CD4-positive, alpha-beta T cell (primary cell): ENCODE results near the gene SPATA2. TPM values are rescaled to one million over a fixed set of nuclear protein-coding genes. Genes with fewer than 3 reads are reported as not detected.

ENCODE experiments used
- ATAC-seq: fragments of 200-7000 bp; cut with Tn5 transposase; one replicate; pipeline ENCODE4 v1.10.0; 2022; ENCODE audit warnings: mild to moderate bottlenecking; ENCODE audit not compliant: poor library complexity
- CTCF ChIA-PET: fragments of 350-600 bp; sonication (Branson Sonifier 250); formaldehyde crosslinking; loops from one replicate; lab custom pipeline; 2021; ENCODE audit warnings: antibody characterized with exemption, inconsistent platforms; lab: Charles Lee
- POLR2A ChIA-PET: fragments of 350-600 bp; sonication (Branson Sonifier 250); formaldehyde crosslinking; loops from one replicate; lab custom pipeline; 2021; ENCODE audit warnings: antibody characterized with exemption, inconsistent platforms; lab: Charles Lee
- DNase-seq, 14 experiments: peaks; one replicate each; pipeline ENCODE4 v3.0.0-alpha.2; 2013 to 2020; ENCODE audit warnings: mixed read lengths in 2 of 14
- H3K27ac ChIP-seq, 2 donors: one replicate each; pipeline versions ENCODE4 v1.5.1 to v1.7.0; 2013; ENCODE audit warnings: low read length in 2 of 2, low read depth in 1 of 2, mild to moderate bottlenecking in 1 of 2
- H3K27me3 ChIP-seq, 2 experiments: 1 replicate in 1 of 2; 2 replicates in 1 of 2; pipeline versions ENCODE4 v1.6.1 to v1.7.0; 2013; ENCODE audit warnings: low read length in 2 of 2, control low read depth in 1 of 2, mild to moderate bottlenecking in 1 of 2, moderate library complexity in 1 of 2; ENCODE audit not compliant: insufficient read depth in 2 of 2, control insufficient read depth in 1 of 2
- H3K36me3 ChIP-seq: one replicate; pipeline ENCODE4 v1.6.1; 2013; ENCODE audit warnings: low read length, control low read depth; ENCODE audit not compliant: insufficient read depth
- H3K4me1 ChIP-seq: one replicate; pipeline ENCODE4 v1.6.1; 2013; ENCODE audit warnings: low read length, control low read depth; ENCODE audit not compliant: insufficient read depth
- H3K4me3 ChIP-seq: one replicate; pipeline ENCODE4 v1.5.1; 2013; ENCODE audit warnings: mild to moderate bottlenecking, low read length, moderate library complexity
- H3K9me3 ChIP-seq, 2 experiments: 1 replicate in 1 of 2; 2 replicates in 1 of 2; pipeline versions ENCODE4 v1.6.1 to v1.7.0; 2013; ENCODE audit warnings: low read length in 2 of 2, mild to moderate bottlenecking in 2 of 2, control low read depth in 1 of 2, moderate library complexity in 1 of 2; ENCODE audit not compliant: control insufficient read depth in 1 of 2, insufficient read depth in 1 of 2
- H3K27ac Mint-ChIP-seq: one replicate; pipeline ENCODE4 v1.8.0; 2020; ENCODE audit warnings: mixed read lengths
- H3K27me3 Mint-ChIP-seq: one replicate; pipeline ENCODE4 v1.8.0; 2021; ENCODE audit warnings: mixed read lengths
- H3K36me3 Mint-ChIP-seq: one replicate; pipeline ENCODE4 v1.8.0; 2021; ENCODE audit warnings: low read depth, mixed read lengths
- H3K4me1 Mint-ChIP-seq: one replicate; pipeline ENCODE4 v1.8.0; 2021; ENCODE audit warnings: low read depth, mixed read lengths
- H3K4me3 Mint-ChIP-seq: one replicate; pipeline ENCODE4 v1.8.0; 2020; ENCODE audit warnings: mild to moderate bottlenecking, mixed read lengths
- H3K9me3 Mint-ChIP-seq: one replicate; pipeline ENCODE4 v1.8.0; 2020; ENCODE audit warnings: mixed read lengths
- CTCF ChIP-seq: fragments of 200-600 bp; IDR thresholded peaks from one replicate; pipeline ENCODE4 v1.8.0; 2022; ENCODE audit warnings: antibody characterized with exemption, mild to moderate bottlenecking
- intact Hi-C, 2 experiments: fragments of 100-400 bp; cut with DNase I in 1 of 2; cut with micrococcal nuclease in 1 of 2; formaldehyde crosslinking; loops; one replicate each; pipeline versions ENCODE4 v1.15.1 to v1.9.0; 2023 to 2025; cut with DNase I, micrococcal nuclease
- total RNA-seq, 174 experiments: library from RNA in 2 of 174; stranded (reverse) in 2 of 174; gene quantifications; one replicate each; pipeline ENCODE4 v1.2.3 and lab custom pipeline; 2021 to 2026

The SPATA2 gene
- total RNA-seq, 2 experiments from 2014 or later = 16.0 to 16.4 TPM

DNA sequence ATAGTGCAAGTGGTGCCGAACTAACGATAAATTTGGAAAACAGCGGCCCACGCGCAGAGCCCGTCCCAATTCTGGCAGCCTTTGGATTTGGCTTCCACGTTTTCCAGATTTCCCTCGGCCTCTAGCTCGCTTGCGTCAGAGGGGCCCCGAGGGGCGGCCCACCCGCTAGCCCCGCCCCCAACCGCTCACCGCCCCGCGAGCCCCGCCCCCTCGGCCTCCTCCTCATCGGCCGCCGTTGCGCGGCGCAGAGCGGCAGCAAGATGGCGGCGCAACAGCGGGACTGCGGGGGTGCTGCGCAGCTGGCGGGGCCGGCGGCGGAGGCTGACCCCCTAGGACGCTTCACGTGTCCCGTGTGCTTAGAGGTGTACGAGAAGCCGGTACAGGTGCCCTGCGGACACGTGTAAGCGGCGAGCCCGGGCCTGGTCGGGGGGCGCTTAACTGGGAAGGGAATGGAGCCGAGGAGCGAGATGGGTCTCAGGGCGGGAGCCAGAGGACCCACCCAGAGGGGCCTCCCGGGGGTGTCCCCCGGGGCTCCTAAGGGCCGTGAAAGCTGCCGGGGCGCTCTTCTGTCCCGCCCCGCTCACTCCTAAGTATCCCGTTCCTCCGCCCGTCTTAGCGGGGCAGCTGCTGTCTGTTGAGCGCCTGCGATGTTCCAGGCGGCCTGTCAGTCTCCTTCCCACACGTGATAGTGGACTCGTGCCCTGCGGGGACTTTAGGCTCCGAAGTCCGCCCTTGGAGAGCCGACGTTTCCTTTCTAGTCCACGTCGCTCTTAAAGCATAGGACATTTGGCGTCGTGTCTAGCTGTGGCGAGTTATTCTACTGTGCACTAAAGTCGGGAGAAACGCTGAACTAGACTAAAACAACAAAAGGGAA lies 21.1 kb upstream of the SPATA2 start, which contains the start of gene RNF114:
TSS of gene RNF114 (plus strand) at position 245 of the 874 bp plus-strand sequence. CDS start at position 261, 16 bp downstream.
- peaks cover 51% of the 10 kb centered on the region for H3K4me1 Mint-ChIP-seq
- H3K4me1 ChIP-seq = peaks cover 42% of the 10 kb centered on the region
- peaks cover 18% of the 10 kb centered on the region for H3K36me3 ChIP-seq

GRCh38 chr20:49935746-49936152 lies 20.4 kb upstream of the SPATA2 start:
- intact Hi-C loops = loop anchor here in 1 of 2 experiments (1.0 to 10.0 kb wide), 5 partner anchors 20 to 891 kb away; partner anchors contain the start of genes B4GALT5, CSE1L, SNAI1 and SPATA2
- DNase-seq (no peak), ATAC-seq (no peak)
- Mint-ChIP-seq H3K27me3 (no peaks in the 10 kb centered on the region), H3K4me1 (peaks cover 45% of the 10 kb centered on the region), H3K9me3 (no peaks in the 10 kb centered on the region), H3K27ac (peak overlapping the region; percentile 90), H3K4me3 (peak overlapping the region; percentile 93), H3K36me3 (peaks cover 34% of the 10 kb centered on the region)
- Histone ChIP-seq H3K27me3 (no peaks in the 10 kb centered on the region), H3K9me3 (no peaks in the 10 kb centered on the region), H3K4me1 (peaks cover 38% of the 10 kb centered on the region), H3K27ac (no peak overlapping the region), H3K36me3 (peaks cover 11% of the 10 kb centered on the region), H3K4me3 (peak overlapping the region; percentile 97)
- POLR2A ChIA-PET = interaction anchor here (0.6 to 3.1 kb wide), 15 partner anchors 9 to 995 kb away, joined by 3 to 33 read pairs (median 6); partner anchors contain the start of genes ADNP, B4GALT5, PEDS1 and PTPN1
- no peak for TF ChIP-seq CTCF
- CTCF ChIA-PET = interaction anchor here (1.2 kb wide), 1 partner anchor 20 kb away, joined by 7 read pairs; no protein-coding TSS in a partner anchor

More for the DNA sequence above, 21.1 kb upstream of the SPATA2 start, which contains the start of gene RNF114:
- Histone ChIP-seq H3K27ac (peak within 1 kb of the TSS; percentile 81 to 82), H3K27me3 (no peaks in the 10 kb centered on the region), H3K4me3 (peak within 1 kb of the TSS; percentile 97), H3K9me3 (no peaks in the 10 kb centered on the region)
- Mint-ChIP-seq H3K9me3 (no peaks in the 10 kb centered on the region), H3K36me3 (peaks cover 40% of the 10 kb centered on the region), H3K27ac (peak within 1 kb of the TSS; percentile 90), H3K4me3 (peak within 1 kb of the TSS; percentile 93), H3K27me3 (no peaks in the 10 kb centered on the region)
- DNase-seq = peak; percentile 84 to 97 (median 90)
- peak; percentile 96 for ATAC-seq
- ChIA-PET CTCF (interaction anchor here (1.2 to 3.0 kb wide), 2 partner anchors 20 to 43 kb away, joined by 7 to 13 read pairs; no protein-coding TSS in a partner anchor), POLR2A (interaction anchor here (0.6 to 3.1 kb wide), 20 partner anchors 8 to 995 kb away, joined by 3 to 33 read pairs (median 4); partner anchors contain the start of genes ADNP, B4GALT5, CEBPB and PEDS1)
- TF ChIP-seq CTCF = no peak
- intact Hi-C loops = loop anchor here in 1 of 2 experiments (1.0 to 10.0 kb wide), 5 partner anchors 21 to 892 kb away; partner anchors contain the start of genes B4GALT5, CSE1L, SNAI1 and SPATA2

DNA sequence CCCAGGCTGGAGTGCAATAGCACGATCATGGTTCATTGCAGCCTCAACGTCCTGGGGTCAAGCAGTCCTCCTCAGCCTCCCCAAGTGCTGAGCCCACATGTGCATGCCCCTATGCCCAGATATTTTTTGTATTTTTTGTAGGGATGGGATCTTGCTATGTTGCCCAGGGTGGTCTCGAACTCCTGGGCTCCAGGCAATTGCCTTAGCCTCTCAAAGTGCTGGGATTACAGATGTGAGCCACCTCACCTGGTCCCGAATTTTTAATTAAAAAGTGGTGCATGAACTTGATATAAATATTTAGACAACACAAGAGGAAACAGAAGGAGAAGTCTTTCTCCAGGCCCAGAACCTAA lies 13.8 kb upstream of the SPATA2 start:
- intact Hi-C loops = loop anchor here (2.0 to 5.0 kb wide), 3 partner anchors 14 to 597 kb away; partner anchors contain the start of gene SPATA2 (in 2 of the 2)

More for the DNA sequence above, 13.8 kb upstream of the SPATA2 start:
- Histone ChIP-seq H3K9me3 (no peaks in the 10 kb centered on the region), H3K27ac (no peak overlapping the region), H3K27me3 (no peaks in the 10 kb centered on the region), H3K36me3 (no peaks in the 10 kb centered on the region), H3K4me3 (no peak overlapping the region), H3K4me1 (peaks cover 7% of the 10 kb centered on the region)
- Mint-ChIP-seq H3K27me3 (peaks cover 4% of the 10 kb centered on the region), H3K9me3 (no peaks in the 10 kb centered on the region), H3K4me3 (no peak overlapping the region), H3K4me1 (peaks cover 13% of the 10 kb centered on the region), H3K27ac (no peak overlapping the region), H3K36me3 (no peaks in the 10 kb centered on the region)
- ATAC-seq (no peak), DNase-seq (no peak)
- TF ChIP-seq CTCF = no peak
- CTCF ChIA-PET = no interaction called here
- POLR2A ChIA-PET = no interaction called here
